Thyroid gland (tissue), 4 donors: Measurements from ENCODE around the gene TOM1L1.

Experiments
- CTCF ChIP-seq, 6 experiments: fragments of 200-600 bp in 3 of 6; fragments of 450-650 bp in 3 of 6; sonication (generic) in 3 of 6; IDR thresholded peaks; one replicate each; pipeline ENCODE4 v1.5.1; 2016 to 2019; ENCODE audit warnings: antibody characterized with exemption in 6 of 6, mild to moderate bottlenecking in 2 of 6, inconsistent platforms in 1 of 6, moderate library complexity in 1 of 6
- POLR2A ChIP-seq, 2 donors: fragments of 450-650 bp; IDR thresholded peaks; one replicate each; pipeline ENCODE4 v1.6.1; 2017; ENCODE audit warnings: antibody characterized with exemption in 2 of 2, mild to moderate bottlenecking in 2 of 2, moderate library complexity in 1 of 2

- no peak for TF ChIP-seq CTCF (IDR thresholded peaks at IDR 0.05)
- no peak for TF ChIP-seq POLR2A (IDR thresholded peaks at IDR 0.05)
These were observed 20.2 kb downstream of the TOM1L1 start for GRCh38 chr17:54920819-54921218.
